ENCODE results near the gene SH2D3C. TPM values are rescaled to one million over a fixed set of nuclear protein-coding genes. Genes with fewer than 3 reads are reported as not detected.

SH2D3C gene
- total RNA-seq, 1 experiment from 2014 or later: 0.79 TPM

- Histone ChIP-seq H4K20me1 (ENCODE audit: insufficient read depth) (no peaks in the 10 kb centered on the region), H3K4me3 (no peak overlapping the region), H3K4me2 (no peak overlapping the region), H3K27me3 (ENCODE audit: insufficient read depth, low read depth) (no peaks in the 10 kb centered on the region), H3K4me1 (replicated peaks; ENCODE audit: insufficient read depth) (no peaks in the 10 kb centered on the region), H3F3A (ENCODE audit: insufficient read depth, low read depth) (peaks cover 29% of the 10 kb centered on the region; the same call in 1 of the 2 replicates), H3K36me3 (ENCODE audit: low read depth) (no peaks in the 10 kb centered on the region), H3K27ac (no peak overlapping the region), H2AFZ (no peak overlapping the region), H3K9me3 (ENCODE audit: insufficient read depth, low read depth) (no peaks in the 10 kb centered on the region), H3K79me2 (ENCODE audit: low read depth) (no peaks in the 10 kb centered on the region), H3K9me2 (ENCODE audit: insufficient read depth) (no peaks in the 10 kb centered on the region)
- intact Hi-C loops (cut with micrococcal nuclease; ENCODE audit: unreplicated experiment): no loop called here
- no peak for DNase-seq
- ChIA-PET POLR2A (ENCODE audit: unreplicated experiment) (no interaction called here), CTCF (no interaction called here)
- no peak for TF ChIP-seq EZH2 (IDR thresholded peaks at IDR 0.05; ENCODE audit: low read depth)
- no peak for TF ChIP-seq CTCF (conservative IDR thresholded peaks at IDR 0.05)
- no TSS peak for BruUV-seq (replicated peaks)
Measured at GRCh38 chr9:127825319-127826051, 47.0 kb upstream of the SH2D3C start.

GRCh38 chr9:127822108-127822507 lies 43.6 kb upstream of the SH2D3C start:
- BruUV-seq (replicated peaks): no TSS peak
- TF ChIP-seq CTCF (conservative IDR thresholded peaks at IDR 0.05) (no peak), EZH2 (IDR thresholded peaks at IDR 0.05; ENCODE audit: low read depth) (no peak)
- DNase-seq: no peak
- no peaks in the 10 kb centered on the region for H4K20me1 ChIP-seq (ENCODE audit: insufficient read depth)
- H3K4me1 ChIP-seq (replicated peaks; ENCODE audit: insufficient read depth): no peaks in the 10 kb centered on the region
- ChIA-PET CTCF (no interaction called here), POLR2A (ENCODE audit: unreplicated experiment) (no interaction called here)
- no peak overlapping the region for H2AFZ ChIP-seq
- peaks cover 29% of the 10 kb centered on the region; the same call in 1 of the 2 replicates for H3F3A ChIP-seq (ENCODE audit: insufficient read depth, low read depth)
- no peak overlapping the region for H3K4me3 ChIP-seq
- no peak overlapping the region for H3K27ac ChIP-seq
- no peaks in the 10 kb centered on the region for H3K27me3 ChIP-seq (ENCODE audit: insufficient read depth, low read depth)
- H3K9me3 ChIP-seq (ENCODE audit: insufficient read depth, low read depth): no peaks in the 10 kb centered on the region
- intact Hi-C loops (cut with micrococcal nuclease; ENCODE audit: unreplicated experiment): no loop called here
- no peaks in the 10 kb centered on the region for H3K36me3 ChIP-seq (ENCODE audit: low read depth)
- no peaks in the 10 kb centered on the region for H3K9me2 ChIP-seq (ENCODE audit: insufficient read depth)
- no peaks in the 10 kb centered on the region for H3K79me2 ChIP-seq (ENCODE audit: low read depth)
- no peak overlapping the region for H3K4me2 ChIP-seq

- H3K36me3 ChIP-seq (ENCODE audit: low read depth): no peaks in the 10 kb centered on the region
- no peaks in the 10 kb centered on the region for H3K9me3 ChIP-seq (ENCODE audit: insufficient read depth, low read depth)
- DNase-seq: no peak
- no TSS peak for BruUV-seq (replicated peaks)
- TF ChIP-seq EZH2 (IDR thresholded peaks at IDR 0.05; ENCODE audit: low read depth) (no peak), CTCF (conservative IDR thresholded peaks at IDR 0.05) (no peak)
- H3K4me1 ChIP-seq (replicated peaks; ENCODE audit: insufficient read depth): no peaks in the 10 kb centered on the region
- intact Hi-C loops (cut with micrococcal nuclease; ENCODE audit: unreplicated experiment): no loop called here
- no peak overlapping the region for H3K4me3 ChIP-seq
- H3K27me3 ChIP-seq (ENCODE audit: insufficient read depth, low read depth): no peaks in the 10 kb centered on the region
- no peaks in the 10 kb centered on the region for H3K9me2 ChIP-seq (ENCODE audit: insufficient read depth)
- POLR2A ChIA-PET (ENCODE audit: unreplicated experiment): no interaction called here
- no peaks in the 10 kb centered on the region for H4K20me1 ChIP-seq (ENCODE audit: insufficient read depth)
- no peak overlapping the region for H3K4me2 ChIP-seq
- H3K79me2 ChIP-seq (ENCODE audit: low read depth): no peaks in the 10 kb centered on the region
- CTCF ChIA-PET: no interaction called here
- peaks cover 26% of the 10 kb centered on the region; the same call in 1 of the 2 replicates for H3F3A ChIP-seq (ENCODE audit: insufficient read depth, low read depth)
- H2AFZ ChIP-seq: no peak overlapping the region
- H3K27ac ChIP-seq: no peak overlapping the region
Measured at GRCh38 chr9:127818574-127818973, 40.1 kb upstream of the SH2D3C start.
